Heart right ventricle (tissue), 16 donors: Measurements from ENCODE around the gene SIN3A. TPM values are rescaled to one million over a fixed set of nuclear protein-coding genes. Genes with fewer than 3 reads are reported as not detected.

ENCODE experiments used
- ATAC-seq, 8 donors: fragments of 200-7000 bp; cut with Tn5 transposase; one replicate each; pipeline ENCODE4 v1.9.1; 2020; ENCODE audit warnings: mild to moderate bottlenecking in 8 of 8, moderate library complexity in 8 of 8, moderate number of reproducible peaks in 1 of 8
- DNase-seq, 2 donors: peaks; one replicate each; pipeline ENCODE4 v3.0.0-alpha.2; 2020
- H3K27ac ChIP-seq, 10 donors: fragments of 200-600 bp; sonication (generic) in 2 of 10; one replicate each; pipeline versions ENCODE4 v1.5.0 to v1.8.0; 2020 to 2022; ENCODE audit warnings: mild to moderate bottlenecking in 3 of 10
- H3K27me3 ChIP-seq, 7 donors: fragments of 200-600 bp; one replicate each; pipeline ENCODE4 v1.8.0; 2021 to 2022; ENCODE audit warnings: mild to moderate bottlenecking in 2 of 7
- H3K36me3 ChIP-seq, 9 donors: fragments of 200-600 bp; sonication (generic) in 1 of 9; one replicate each; pipeline versions ENCODE4 v1.5.0 to v1.8.0; 2020 to 2022; ENCODE audit warnings: mild to moderate bottlenecking in 2 of 9
- H3K4me1 ChIP-seq, 9 donors: fragments of 200-600 bp; sonication (generic) in 1 of 9; one replicate each; pipeline versions ENCODE4 v1.5.0 to v1.8.0; 2020 to 2022; ENCODE audit warnings: mild to moderate bottlenecking in 4 of 9
- H3K4me3 ChIP-seq, 10 donors: fragments of 200-600 bp; sonication (generic) in 2 of 10; one replicate each; pipeline versions ENCODE4 v1.5.0 to v1.8.0; 2020 to 2022; ENCODE audit warnings: mild to moderate bottlenecking in 7 of 10, moderate library complexity in 2 of 10
- H3K9me3 ChIP-seq, 11 donors: fragments of 200-600 bp in 10 of 11; sonication (generic) in 2 of 11; one replicate each; pipeline versions ENCODE4 v1.5.0 to v1.8.0; 2013 to 2022; ENCODE audit warnings: mild to moderate bottlenecking in 2 of 11, control low read depth in 1 of 11, moderate library complexity in 1 of 11
- CTCF ChIP-seq, 9 donors: fragments of 200-600 bp; sonication (generic) in 2 of 9; IDR thresholded peaks; one replicate each; pipeline versions ENCODE4 v1.5.0 to v1.8.0; 2021 to 2022; ENCODE audit warnings: antibody characterized with exemption in 9 of 9, mild to moderate bottlenecking in 5 of 9, moderate library complexity in 1 of 9
- WGBS, 2 donors: extraction: QIAGEN DNeasy Blood & Tissue Kit; methylation state at CpG; one replicate each; pipeline ENCODE4 v1.1.7; 2013; ENCODE audit warnings: inconsistent platforms in 1 of 2; 5-methylcytosine and 5-hydroxymethylcytosine counted together
- intact Hi-C, 10 donors: fragments of 100-400 bp; cut with DNase I; formaldehyde crosslinking; loops; one replicate each; pipeline versions ENCODE4 v1.11.1 to v1.14.2; 2022
- polyA plus RNA-seq, 2 donors: library from polyadenylated mRNA; stranded (reverse); fragments of 200-250 nt; gene quantifications; one replicate each; pipeline ENCODE4 v1.2.3, GENCODE V29; 2013
- total RNA-seq, 10 donors: library from RNA; stranded (reverse); fragmentation: NEBNext Ultra II Directional in 3 of 10; extraction: Animal tissue kit (Norgen Biotek cat#: 25700) in 3 of 10; gene quantifications; one replicate each; pipeline versions ENCODE4 v1.2.1 to v1.2.4, GENCODE V29; 2021 to 2023
- donor health status: Arrhythmogenic right ventricular cardiomyopathy.
- donor health status: ischemic (EF 13 %, LVEDD 7.1; RV severe dilation, severe dysfunction).
- donor health status: healthy with polysubstance abuse.
- donor health status: DM: no; HTN: yes; CAD: no.
- donor health status: DM: no; HTN: no; CAD: no.
- donor health status: ischemic (EF 25% LVEDD 6.9; RV normal size, moderate dysfunction).
- donor health status: ischemic (EF 25% LVEDD 5.7; RV mildly dilated, moderate dysfunction).
- donor health status: healthy.
- donor health status: DM: yes; HTN: yes; CAD: no.
- donor health status: Ischemic cardiomyopathy.
- donor health status: ischemic (EF 35%, LVEDD 5.7; RV mildly dilated, moderate dysfunction).
- donor health status: nonischemic (EF 11% LVEDD 7.7; RV severe dilation, severe dysfunction).
- donor health status: DM: yes; HTN: yes; CAD: no.
- donor health status: PGD.
- donor health status: ischemic (EF 29% LVEDD 5.4; RV normal size, mild dysfunction).
- donor health status: nonischemic (EF 23%, LVEDD 6.1; RV moderate dilation, normal function).

SIN3A gene
- total and polyA plus RNA-seq, 12 donors: 7.9 to 41.8 (median 29.3) TPM

GRCh38 chr15:75430259-75430658 is 21.2 kb downstream of the SIN3A start:
- Histone ChIP-seq H3K27ac (no peak overlapping the region), H3K9me3 (no peaks in the 10 kb centered on the region), H3K4me1 (peaks cover 0 to 18% (median 0%) of the 10 kb centered on the region in 9 donors), H3K4me3 (no peak overlapping the region), H3K27me3 (no peaks in the 10 kb centered on the region), H3K36me3 (peaks cover 0 to 60% (median 9%) of the 10 kb centered on the region in 9 donors)
- 93 to 94% methylated on average over 7 of the region's 7 CpGs for WGBS, 2 donors
- no peak for TF ChIP-seq CTCF (IDR thresholded peaks at IDR 0.05)
- intact Hi-C loops: no loop called here
- ATAC-seq (no peak), DNase-seq (no peak)

- Histone ChIP-seq H3K27me3 (no peaks in the 10 kb centered on the region), H3K27ac (no peak overlapping the region), H3K4me1 (peaks cover 0 to 18% (median 0%) of the 10 kb centered on the region in 9 donors), H3K4me3 (no peak overlapping the region), H3K9me3 (no peaks in the 10 kb centered on the region), H3K36me3 (peaks cover 0 to 72% (median 12%) of the 10 kb centered on the region in 9 donors)
- no peak for TF ChIP-seq CTCF (IDR thresholded peaks at IDR 0.05)
- intact Hi-C loops: no loop called here
- WGBS, 2 donors: 84 to 95% methylated on average over 3 of the region's 3 CpGs
- DNase-seq (no peak), ATAC-seq (no peak)
Measured at GRCh38 chr15:75428152-75428551, 23.3 kb downstream of the SIN3A start.

- Histone ChIP-seq H3K27ac (peak overlapping the region in 1 of 10 donors; percentile 4), H3K4me3 (no peak overlapping the region), H3K27me3 (no peaks in the 10 kb centered on the region), H3K4me1 (peaks cover 0 to 10% (median 0%) of the 10 kb centered on the region in 9 donors), H3K36me3 (peaks cover 0 to 93% (median 22%) of the 10 kb centered on the region in 9 donors), H3K9me3 (no peaks in the 10 kb centered on the region)
- DNase-seq (no peak), ATAC-seq (no peak)
- intact Hi-C loops: no loop called here
- 69 to 72% methylated on average over 3 of the region's 3 CpGs for WGBS, 2 donors
- no peak for TF ChIP-seq CTCF (IDR thresholded peaks at IDR 0.05)
Measured at GRCh38 chr15:75425966-75426500, 25.5 kb downstream of the SIN3A start.

- H3K36me3 ChIP-seq: peaks cover 0 to 97% (median 15%) of the 10 kb centered on the region in 9 donors
Measured at GRCh38 chr15:75422554-75422953, 28.9 kb downstream of the SIN3A start.

More at GRCh38 chr15:75422554-75422953, 28.9 kb downstream of the SIN3A start:
- no peaks in the 10 kb centered on the region for H3K9me3 ChIP-seq
- H3K27ac ChIP-seq: no peak overlapping the region
- DNase-seq: no peak
- no peak for TF ChIP-seq CTCF (IDR thresholded peaks at IDR 0.05)
- intact Hi-C loops: no loop called here
- ATAC-seq: no peak
- WGBS, 2 donors: 95 to 97% methylated on average over 5 of the region's 5 CpGs
- H3K4me3 ChIP-seq: no peak overlapping the region
- H3K27me3 ChIP-seq: no peaks in the 10 kb centered on the region
- peaks cover 0 to 9% (median 0%) of the 10 kb centered on the region in 9 donors for H3K4me1 ChIP-seq
